Measurements from ENCODE around the gene PIP4K2B.

PIP4K2B gene

DNA sequence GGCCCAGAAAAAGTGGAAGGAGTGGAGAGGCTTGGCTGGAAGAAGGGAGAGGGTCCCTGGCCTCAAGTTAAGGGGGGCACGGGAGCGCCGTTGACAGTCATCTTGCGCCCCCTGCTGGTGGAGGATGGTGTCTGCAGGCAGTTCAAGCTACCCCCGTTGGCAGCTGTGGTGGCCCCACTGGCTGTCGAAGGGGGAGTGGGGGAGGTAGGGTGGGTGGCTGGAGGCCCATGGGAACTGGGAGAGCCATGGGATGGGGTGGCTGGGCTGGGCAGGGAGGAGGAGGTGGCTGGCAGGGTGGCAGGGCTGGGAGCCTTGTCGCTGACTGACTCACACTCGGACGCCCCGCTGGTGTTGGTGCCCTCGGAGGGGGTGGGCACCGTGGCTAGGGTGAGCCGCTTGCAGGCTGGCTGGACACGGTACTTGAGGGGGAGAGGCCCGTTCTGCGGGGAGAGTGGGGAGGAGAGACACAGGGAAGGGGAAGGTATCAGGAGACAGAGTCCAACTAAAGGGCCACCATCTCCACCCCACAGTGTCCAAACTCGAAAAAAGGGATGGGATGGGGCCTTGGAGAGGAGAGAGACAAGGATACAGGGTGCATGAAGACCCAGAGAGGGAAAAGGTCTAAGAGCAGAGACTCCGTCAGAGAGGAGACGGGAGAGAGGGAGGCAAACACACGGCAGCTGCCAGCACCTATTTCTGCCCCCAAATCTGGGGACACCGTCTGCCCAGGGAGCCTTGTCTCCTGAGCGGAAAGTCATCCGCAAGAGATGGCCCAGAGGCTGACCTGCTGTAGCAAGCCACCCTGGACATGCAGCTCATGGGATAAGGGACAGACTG is 64.0 kb downstream of the PIP4K2B start:
- in situ Hi-C loops (cut with HindIII; ENCODE audit: low pct_ligation_motif_present, low sequenced_read_pairs): no loop called here
- H3K36me3 ChIP-seq (replicated peaks): peaks cover 50% of the 10 kb centered on the region

DNA sequence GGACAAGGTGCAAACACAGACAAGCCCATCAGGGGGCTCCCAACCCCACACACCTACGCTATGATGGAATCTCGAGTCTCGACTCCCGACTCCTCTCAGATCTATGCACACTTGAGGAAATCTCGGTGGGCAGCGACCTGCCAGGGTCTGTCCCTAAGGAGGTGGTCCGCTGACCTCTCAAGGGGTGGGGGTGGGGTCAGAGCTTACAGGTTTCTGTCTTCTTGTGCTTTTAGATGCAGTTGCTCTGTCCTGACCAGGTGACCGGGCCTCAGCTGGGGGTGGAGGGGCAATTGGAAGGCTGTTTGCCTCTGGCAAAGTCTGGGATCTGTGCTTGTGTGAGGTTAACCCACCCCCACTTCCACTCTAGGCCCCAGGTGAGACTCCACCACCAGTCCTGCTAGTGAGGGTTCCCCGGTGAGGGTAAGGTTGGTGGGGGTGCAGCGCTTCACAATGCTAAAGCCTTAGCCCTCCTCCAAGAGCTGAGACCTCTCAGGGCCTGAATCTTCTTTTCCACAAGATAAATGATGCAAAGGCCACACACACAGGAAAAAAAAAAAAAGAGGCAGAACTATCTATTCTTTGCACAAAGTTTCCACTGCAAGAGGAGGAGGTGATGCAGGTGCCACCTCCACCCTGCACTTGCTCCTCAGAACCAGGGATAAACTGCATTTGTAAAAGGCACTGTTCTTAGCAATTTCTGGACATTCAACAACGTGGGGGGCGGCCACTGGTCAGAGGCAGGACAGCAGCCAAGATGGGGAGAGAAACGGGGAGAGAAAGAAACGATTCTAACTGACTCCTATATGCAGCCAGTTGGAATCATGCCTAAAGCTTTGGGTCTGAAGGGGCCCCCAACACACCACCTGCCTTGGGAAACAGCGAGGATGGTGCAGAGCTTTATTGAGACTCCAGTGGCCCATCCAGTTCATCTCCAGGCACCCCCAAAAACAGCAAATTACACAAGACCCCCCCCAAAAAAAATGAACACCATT is 65.1 kb downstream of the PIP4K2B start:
- no peak for DNase-seq
- Histone ChIP-seq H3K27ac (no peak overlapping the region), H3K4me3 (ENCODE audit: low read depth, low read length) (no peak overlapping the region), H3K27me3 (replicated peaks) (no peaks in the 10 kb centered on the region), H3K36me3 (replicated peaks) (peaks cover 43% of the 10 kb centered on the region)
- in situ Hi-C loops (cut with HindIII; ENCODE audit: low pct_ligation_motif_present, low sequenced_read_pairs): no loop called here
- TF ChIP-seq, protein P1, sequence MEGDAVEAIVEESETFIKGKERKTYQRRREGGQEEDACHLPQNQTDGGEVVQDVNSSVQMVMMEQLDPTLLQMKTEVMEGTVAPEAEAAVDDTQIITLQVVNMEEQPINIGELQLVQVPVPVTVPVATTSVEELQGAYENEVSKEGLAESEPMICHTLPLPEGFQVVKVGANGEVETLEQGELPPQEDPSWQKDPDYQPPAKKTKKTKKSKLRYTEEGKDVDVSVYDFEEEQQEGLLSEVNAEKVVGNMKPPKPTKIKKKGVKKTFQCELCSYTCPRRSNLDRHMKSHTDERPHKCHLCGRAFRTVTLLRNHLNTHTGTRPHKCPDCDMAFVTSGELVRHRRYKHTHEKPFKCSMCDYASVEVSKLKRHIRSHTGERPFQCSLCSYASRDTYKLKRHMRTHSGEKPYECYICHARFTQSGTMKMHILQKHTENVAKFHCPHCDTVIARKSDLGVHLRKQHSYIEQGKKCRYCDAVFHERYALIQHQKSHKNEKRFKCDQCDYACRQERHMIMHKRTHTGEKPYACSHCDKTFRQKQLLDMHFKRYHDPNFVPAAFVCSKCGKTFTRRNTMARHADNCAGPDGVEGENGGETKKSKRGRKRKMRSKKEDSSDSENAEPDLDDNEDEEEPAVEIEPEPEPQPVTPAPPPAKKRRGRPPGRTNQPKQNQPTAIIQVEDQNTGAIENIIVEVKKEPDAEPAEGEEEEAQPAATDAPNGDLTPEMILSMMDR (IDR thresholded peaks at IDR 0.05; ENCODE audit: low read depth, low read length, missing control alignments): peak; percentile 50

More for the DNA sequence above, 64.0 kb downstream of the PIP4K2B start:
- Histone ChIP-seq H3K4me3 (ENCODE audit: low read depth, low read length) (no peak overlapping the region), H3K27ac (no peak overlapping the region), H3K27me3 (replicated peaks) (no peaks in the 10 kb centered on the region)
- no peak for DNase-seq
- TF ChIP-seq, protein P1 (IDR thresholded peaks at IDR 0.05; ENCODE audit: low read depth, low read length, missing control alignments): peak; percentile 96

DNA sequence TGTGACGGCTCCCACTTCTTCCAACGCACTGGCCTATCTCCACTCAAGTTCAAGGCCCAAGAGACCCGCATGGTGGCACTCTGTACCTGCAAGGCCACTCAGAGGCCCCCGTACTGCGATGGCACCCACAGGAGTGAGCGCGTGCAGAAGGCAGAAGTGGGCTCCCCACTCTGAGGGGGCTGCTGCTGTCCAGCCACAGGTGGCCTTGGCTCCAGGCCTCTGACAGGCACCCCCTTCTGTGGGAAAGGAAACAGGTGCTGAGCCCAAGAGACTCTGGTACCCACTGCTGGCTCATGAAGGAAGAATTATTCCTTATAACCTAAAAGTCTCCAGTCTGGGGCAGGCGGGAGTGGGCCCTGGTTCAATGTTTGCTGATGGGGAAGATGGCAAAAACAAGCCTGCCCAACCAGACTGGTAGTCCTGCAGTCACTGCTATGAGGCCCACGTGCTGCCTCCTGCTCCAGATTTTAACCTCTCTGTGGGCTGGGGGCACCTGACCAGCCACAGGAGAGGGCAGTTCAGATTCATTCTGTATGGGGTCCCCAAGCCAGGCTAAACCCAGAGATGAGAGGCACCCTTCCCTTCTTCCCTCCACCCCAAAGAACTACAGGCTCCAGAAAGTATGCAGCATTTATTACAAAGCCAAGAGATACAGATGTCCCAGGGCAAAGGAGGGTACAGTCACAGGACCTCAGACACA is 65.9 kb downstream of the PIP4K2B start:
- Histone ChIP-seq H3K36me3 (replicated peaks) (peaks cover 34% of the 10 kb centered on the region), H3K27ac (no peak overlapping the region), H3K27me3 (replicated peaks) (no peaks in the 10 kb centered on the region), H3K4me3 (ENCODE audit: low read depth, low read length) (no peak overlapping the region)
- TF ChIP-seq, protein P1 (IDR thresholded peaks at IDR 0.05; ENCODE audit: low read depth, low read length, missing control alignments): no peak
- in situ Hi-C loops (cut with HindIII; ENCODE audit: low pct_ligation_motif_present, low sequenced_read_pairs): no loop called here
- no peak for DNase-seq

DNA sequence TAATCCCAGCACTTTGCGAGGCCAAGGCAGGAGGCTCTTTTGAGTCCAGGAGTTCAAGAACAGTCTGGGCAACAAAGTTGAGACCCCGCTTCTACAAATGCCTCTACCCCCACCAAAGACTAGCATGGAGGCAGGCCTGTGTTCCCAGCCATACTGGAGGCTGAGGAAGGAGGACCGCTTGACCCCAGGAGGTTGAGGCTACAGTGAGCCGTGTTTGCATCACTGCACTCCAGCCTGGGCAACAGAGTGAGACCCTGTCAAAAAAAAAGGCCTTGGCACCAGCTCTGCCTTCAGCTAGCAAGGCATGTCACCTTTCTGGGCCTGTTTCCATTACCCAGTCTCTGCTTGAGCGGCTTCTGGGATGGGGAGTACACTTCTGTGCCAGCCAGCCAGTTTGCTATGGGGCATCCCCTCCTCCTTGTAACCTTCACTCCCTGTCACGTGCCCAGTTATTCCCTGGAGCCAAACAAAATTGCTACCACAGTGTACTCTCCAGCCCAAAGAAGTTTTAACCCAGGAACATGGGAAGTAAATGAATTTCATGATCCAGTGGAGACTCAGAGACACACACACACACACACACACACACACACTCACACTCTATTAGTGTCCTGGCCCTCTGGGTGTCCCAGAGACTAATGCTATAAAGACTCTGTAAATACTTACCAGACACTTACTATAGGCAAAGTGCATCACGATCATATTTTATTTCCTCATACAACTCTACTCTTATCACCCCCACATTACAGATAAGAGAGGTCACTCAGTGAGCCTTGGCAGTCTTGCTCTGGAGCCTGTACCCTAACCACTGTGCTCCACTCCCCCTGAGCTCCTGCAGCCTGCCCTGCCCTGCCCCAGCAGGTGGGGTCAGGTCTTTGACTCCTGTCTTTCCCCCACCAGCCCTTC is 66.7 kb downstream of the PIP4K2B start:
- TF ChIP-seq, protein P1 (IDR thresholded peaks at IDR 0.05; ENCODE audit: low read depth, low read length, missing control alignments): no peak
- no peaks in the 10 kb centered on the region for H3K27me3 ChIP-seq (replicated peaks)
- DNase-seq: no peak
- no peak overlapping the region for H3K4me3 ChIP-seq (ENCODE audit: low read depth, low read length)
- in situ Hi-C loops (cut with HindIII; ENCODE audit: low pct_ligation_motif_present, low sequenced_read_pairs): no loop called here
- H3K36me3 ChIP-seq (replicated peaks): peaks cover 27% of the 10 kb centered on the region
- no peak overlapping the region for H3K27ac ChIP-seq

All from brain microvascular endothelial cell (primary cell).